ENCODE data around the gene TMEM101. TPM values are rescaled to one million over a fixed set of nuclear protein-coding genes. Genes with fewer than 3 reads are reported as not detected.

TMEM101 gene
- 60.2 and 87.8 TPM in 2 replicates for total RNA-seq

DNA sequence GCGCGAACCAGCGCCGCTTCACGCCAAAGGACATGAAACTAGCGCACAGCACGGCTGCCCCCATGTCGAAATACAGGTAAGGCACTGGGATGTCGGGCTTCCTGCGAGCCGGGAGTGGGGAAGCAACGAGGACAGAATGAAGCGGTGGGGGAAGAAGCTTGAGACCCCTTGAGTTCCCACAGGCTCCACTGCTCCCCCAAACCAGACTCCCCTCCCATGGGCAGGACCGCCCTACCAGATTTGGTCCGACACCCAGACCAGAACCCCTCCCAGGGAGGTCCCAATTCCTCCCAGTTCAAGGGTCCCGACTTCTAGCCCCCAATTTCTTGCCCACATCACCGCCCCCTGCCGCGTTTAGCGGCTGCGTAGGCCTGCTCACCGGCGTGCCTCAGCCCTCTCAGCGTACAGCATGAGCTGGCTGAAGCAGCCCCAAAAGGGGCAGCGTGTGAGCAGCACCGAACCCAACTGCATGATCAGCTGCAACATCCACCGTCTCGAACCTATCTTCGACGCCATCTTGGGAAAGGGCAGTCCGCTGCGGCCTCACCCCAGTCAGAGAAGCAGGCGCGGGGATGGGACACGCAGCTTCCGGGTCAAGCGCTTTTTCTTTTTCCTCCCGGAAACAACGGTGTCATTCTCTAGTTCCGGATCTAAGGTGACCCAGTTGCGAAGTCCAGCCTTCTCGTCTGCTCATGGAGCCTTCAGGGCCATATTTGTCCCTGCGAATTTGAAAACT lies at the start of gene TMEM101:
Gene TMEM101, minus strand, starts transcription at position 527 of the 736 bp plus-strand sequence. Its CDS starts 11 bp downstream, at position 516.

DNA sequence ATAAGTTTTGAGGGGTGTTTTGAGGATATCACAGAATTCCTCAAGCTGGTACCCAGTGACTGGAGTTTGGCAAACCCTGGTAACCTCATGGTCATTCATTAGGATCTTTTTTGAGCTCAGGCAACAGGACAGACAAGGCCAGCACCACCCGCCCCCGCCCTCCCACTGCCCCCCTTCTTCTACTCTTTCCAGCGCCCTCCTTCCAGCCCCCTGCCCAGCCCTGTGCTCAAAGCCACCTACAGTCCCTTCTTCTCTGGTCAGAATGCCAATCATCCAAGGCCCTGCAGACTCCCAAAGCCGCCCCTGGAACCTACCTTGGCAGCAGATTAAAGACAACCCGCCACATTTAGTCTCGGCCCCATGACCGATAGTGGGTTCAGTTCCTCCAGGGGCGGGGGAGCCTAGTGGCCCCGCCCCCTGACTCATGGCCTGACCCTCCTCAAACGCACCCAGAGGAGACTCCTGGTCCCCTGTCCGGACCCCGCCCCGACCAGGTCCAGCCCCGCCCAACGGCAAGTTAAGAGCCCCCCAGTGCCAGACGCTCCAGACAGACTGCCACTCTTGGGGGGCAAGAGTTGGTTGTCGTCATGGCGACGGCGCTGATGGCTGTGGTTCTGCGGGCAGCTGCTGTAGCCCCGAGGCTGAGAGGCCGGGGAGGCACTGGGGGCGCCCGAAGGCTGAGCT lies 10.5 kb downstream of the TMEM101 start, which contains the start of gene NAGS:
Gene NAGS, plus strand, starts transcription at position 546 of the 684 bp plus-strand sequence. Its CDS starts 42 bp downstream, at position 588.

Other genes with a start within 250 kb of the TMEM101 start
- gene DUSP3, start 236.0 kb downstream of the TMEM101 start, total RNA-seq, result 47.4 and 60.8 TPM in 2 replicates
- gene CFAP97D1, start 234.5 kb downstream of the TMEM101 start, total RNA-seq, result under 0.01 TPM in 1 of 2 replicates, not detected in the other
- 7.9 and 11.6 TPM in 2 replicates for gene MPP3, start 181.8 kb downstream of the TMEM101 start, total RNA-seq
- 0.09 TPM in 2 replicates for gene CD300LG, start 167.8 kb downstream of the TMEM101 start, total RNA-seq
- 0.54 and 2.7 TPM in 2 replicates for gene MPP2, start 107.4 kb downstream of the TMEM101 start, total RNA-seq
- not detected in 2 replicates for gene PPY, start 72.5 kb downstream of the TMEM101 start, total RNA-seq
- not detected in 2 replicates for gene PYY, start 61.0 kb downstream of the TMEM101 start, total RNA-seq
- 1.3 and 6.4 TPM in 2 replicates for gene NAGS, start 10.3 kb downstream of the TMEM101 start, total RNA-seq
- gene LSM12, start 51.7 kb upstream of the TMEM101 start, total RNA-seq, result 26.1 and 28.3 TPM in 2 replicates
- gene G6PC3, start 55.8 kb upstream of the TMEM101 start, total RNA-seq, result 19.3 and 24.1 TPM in 2 replicates
- 19.9 and 23.4 TPM in 2 replicates for gene HDAC5, start 108.7 kb upstream of the TMEM101 start, total RNA-seq
- gene HROB, start 127.0 kb upstream of the TMEM101 start, total RNA-seq, result 1.0 and 1.5 TPM in 2 replicates
- gene ASB16, start 155.7 kb upstream of the TMEM101 start, total RNA-seq, result not detected in 2 replicates
- 22.6 and 26.0 TPM in 2 replicates for gene TMUB2, start 172.0 kb upstream of the TMEM101 start, total RNA-seq
- 32.9 and 38.3 TPM in 2 replicates for gene ATXN7L3, start 184.9 kb upstream of the TMEM101 start, total RNA-seq
- gene UBTF, start 204.7 kb upstream of the TMEM101 start, total RNA-seq, result 47.6 and 55.3 TPM in 2 replicates